Activated effector memory CD4-positive, alpha-beta T cell treated with anti-CD3 and anti-CD28 coated beads, Interleukin-2, amount 50 U/mL, for 16 hours (primary cell): ENCODE measurements around the gene TSPAN5.

Experiments used
- DNase-seq: peaks from one replicate; pipeline ENCODE4 v3.0.0-alpha.2; 2020

The TSPAN5 gene

GRCh38 chr4:98641906-98642668 is 16.3 kb downstream of the TSPAN5 start:
- DNase-seq = no peak

GRCh38 chr4:98641376-98641775 is 17.0 kb downstream of the TSPAN5 start:
- no peak for DNase-seq

GRCh38 chr4:98639523-98639922 is 18.9 kb downstream of the TSPAN5 start:
- no peak for DNase-seq

GRCh38 chr4:98639108-98639507 is 19.3 kb downstream of the TSPAN5 start:
- no peak for DNase-seq

GRCh38 chr4:98638661-98639060 is 19.8 kb downstream of the TSPAN5 start:
- DNase-seq = no peak

GRCh38 chr4:98634061-98634460 is 24.4 kb downstream of the TSPAN5 start:
- DNase-seq = no peak

GRCh38 chr4:98633159-98633558 is 25.3 kb downstream of the TSPAN5 start:
- no peak for DNase-seq

GRCh38 chr4:98632258-98632657 is 26.2 kb downstream of the TSPAN5 start:
- DNase-seq = no peak

- no peak for DNase-seq
Measured at GRCh38 chr4:98631506-98631905, 26.9 kb downstream of the TSPAN5 start.

GRCh38 chr4:98630737-98631454 is 27.5 kb downstream of the TSPAN5 start:
- no peak for DNase-seq

GRCh38 chr4:98627531-98628257 is 30.7 kb downstream of the TSPAN5 start:
- DNase-seq = no peak

GRCh38 chr4:98626350-98626749 is 32.1 kb downstream of the TSPAN5 start:
- DNase-seq = no peak

GRCh38 chr4:98625920-98626319 is 32.5 kb downstream of the TSPAN5 start:
- no peak for DNase-seq

- no peak for DNase-seq
Measured at GRCh38 chr4:98625399-98625798, 33.0 kb downstream of the TSPAN5 start.

GRCh38 chr4:98624642-98625041 is 33.8 kb downstream of the TSPAN5 start:
- no peak for DNase-seq

GRCh38 chr4:98624144-98624543 is 34.3 kb downstream of the TSPAN5 start:
- DNase-seq = no peak

GRCh38 chr4:98623126-98623802 is 35.1 kb downstream of the TSPAN5 start:
- no peak for DNase-seq

- no peak for DNase-seq
Measured at GRCh38 chr4:98620087-98620784, 38.2 kb downstream of the TSPAN5 start.

GRCh38 chr4:98619180-98619579 is 39.2 kb downstream of the TSPAN5 start:
- DNase-seq = no peak

GRCh38 chr4:98618680-98619079 is 39.7 kb downstream of the TSPAN5 start:
- no peak for DNase-seq

GRCh38 chr4:98617358-98618047 is 40.9 kb downstream of the TSPAN5 start:
- DNase-seq = no peak

- no peak for DNase-seq
Measured at GRCh38 chr4:98615991-98616390, 42.4 kb downstream of the TSPAN5 start.
